SU-DHL-6 (cell line): ENCODE measurements around the gene CNDP1.

Experiments used
- H2AFZ ChIP-seq: fragments of 200-600 bp; sonication (generic); 2 replicates; pipeline ENCODE4 v1.6.1; 2014; ENCODE audit warnings: low read depth, mild to moderate bottlenecking, moderate library complexity, mixed read lengths, antibody characterized with exemption, low read length; ENCODE audit not compliant: severe bottlenecking
- H3F3A ChIP-seq: fragments of 200-600 bp; shearing (Covaris generic); 2 replicates; pipeline ENCODE4 v1.6.0; 2016; ENCODE audit warnings: antibody characterized with exemption, mild to moderate bottlenecking; ENCODE audit not compliant: insufficient read depth
- H3K27ac ChIP-seq: fragments of 200-600 bp; sonication (generic); 2 replicates; pipeline ENCODE4 v1.5.1; 2016; ENCODE audit warnings: low read depth, mild to moderate bottlenecking, low read length, moderate library complexity, mixed read lengths
- H3K27me3 ChIP-seq: fragments of 200-600 bp; sonication (generic), shearing (Covaris generic); 2 replicates; pipeline ENCODE4 v1.6.0; 2014; ENCODE audit warnings: mild to moderate bottlenecking, low read length
- H3K36me3 ChIP-seq: fragments of 200-600 bp; sonication (generic); 2 replicates; pipeline ENCODE4 v1.6.1; 2014; ENCODE audit warnings: mild to moderate bottlenecking, low read length, mixed read lengths
- H3K4me2 ChIP-seq: fragments of 300-600, 200-600 bp; shearing (Covaris generic), sonication (generic); 2 replicates; pipeline ENCODE4 v1.6.0; 2014; ENCODE audit warnings: low read length, low read depth, mild to moderate bottlenecking; ENCODE audit not compliant: poor library complexity, severe bottlenecking
- H3K4me3 ChIP-seq: fragments of 200-600 bp; sonication (generic); 2 replicates; pipeline ENCODE4 v1.5.1; 2014; ENCODE audit warnings: antibody characterized with exemption, low read length, mild to moderate bottlenecking, mixed read lengths; ENCODE audit not compliant: insufficient read depth, poor library complexity, severe bottlenecking
- H3K79me2 ChIP-seq: fragments of 200-600 bp; sonication (generic); 2 replicates; pipeline ENCODE4 v1.6.1; 2014; ENCODE audit warnings: mild to moderate bottlenecking, low read length, moderate library complexity; ENCODE audit not compliant: insufficient read depth
- H3K9ac ChIP-seq: fragments of 200-600 bp; sonication (generic); 2 replicates; pipeline ENCODE4 v1.7.0; 2014; ENCODE audit warnings: mild to moderate bottlenecking, low read length
- H3K9me2 ChIP-seq: fragments of 200-600 bp; sonication (generic); replicated peaks from 2 replicates; pipeline ENCODE4 v1.6.1; 2014; ENCODE audit warnings: low read length; ENCODE audit not compliant: insufficient read depth
- H3K9me3 ChIP-seq: fragments of 200-600 bp; sonication (generic); 2 replicates; pipeline ENCODE4 v1.6.1; 2014; ENCODE audit warnings: low read length, mixed read lengths; ENCODE audit not compliant: insufficient read depth
- H4K20me1 ChIP-seq: fragments of 200-600 bp; sonication (generic); 2 replicates; pipeline ENCODE4 v1.6.1; 2014; ENCODE audit warnings: low read depth, mild to moderate bottlenecking, antibody characterized with exemption, low read length, moderate library complexity, mixed read lengths
- CTCF ChIP-seq: fragments of 200-600 bp; sonication (generic); IDR thresholded peaks from one replicate; pipeline ENCODE4 v1.5.1; 2017; ENCODE audit warnings: antibody characterized with exemption, mild to moderate bottlenecking, low read length, moderate library complexity; ENCODE audit not compliant: insufficient read depth, poor library complexity, severe bottlenecking
- EZH2phosphoT487 ChIP-seq: fragments of 200-600 bp; sonication (generic), shearing (Covaris generic); conservative IDR thresholded peaks from 2 replicates; pipeline ENCODE4 v1.6.1; 2018; ENCODE audit warnings: mild to moderate bottlenecking, antibody characterized with exemption, low read length, moderate library complexity, mixed read lengths

Gene CNDP1

GRCh38 chr18:74534981-74535649, 815 bp downstream of the CNDP1 start:
- Histone ChIP-seq H3K9ac (no peak overlapping the region), H3K9me2 (no peaks in the 10 kb centered on the region), H3F3A (no peaks in the 10 kb centered on the region), H3K9me3 (no peaks in the 10 kb centered on the region), H3K27me3 (no peaks in the 10 kb centered on the region), H3K4me2 (no peak overlapping the region), H3K27ac (no peak overlapping the region), H4K20me1 (no peaks in the 10 kb centered on the region), H3K36me3 (no peaks in the 10 kb centered on the region), H3K79me2 (no peaks in the 10 kb centered on the region), H3K4me3 (no peak overlapping the region), H2AFZ (no peak overlapping the region)
- TF ChIP-seq CTCF (no peak), EZH2phosphoT487 (no peak)

GRCh38 chr18:74539289-74539688, 5.0 kb downstream of the CNDP1 start:
- Histone ChIP-seq H4K20me1 (no peaks in the 10 kb centered on the region), H3K4me2 (no peak overlapping the region), H3K9ac (no peak overlapping the region), H3K27ac (no peak overlapping the region), H3K4me3 (no peak overlapping the region), H3K36me3 (no peaks in the 10 kb centered on the region), H3K9me3 (no peaks in the 10 kb centered on the region), H2AFZ (no peak overlapping the region), H3K27me3 (no peaks in the 10 kb centered on the region), H3K9me2 (no peaks in the 10 kb centered on the region), H3K79me2 (no peaks in the 10 kb centered on the region), H3F3A (no peaks in the 10 kb centered on the region)
- no peak for TF ChIP-seq EZH2phosphoT487
- no peak for TF ChIP-seq CTCF

- H3F3A ChIP-seq: no peaks in the 10 kb centered on the region
- TF ChIP-seq CTCF: no peak
- TF ChIP-seq EZH2phosphoT487: no peak
- H4K20me1 ChIP-seq: no peaks in the 10 kb centered on the region
- H3K27me3 ChIP-seq: no peaks in the 10 kb centered on the region
- H3K4me3 ChIP-seq: no peak overlapping the region
- no peaks in the 10 kb centered on the region for H3K36me3 ChIP-seq
- no peaks in the 10 kb centered on the region for H3K79me2 ChIP-seq
- no peak overlapping the region for H3K27ac ChIP-seq
- H3K9me2 ChIP-seq: no peaks in the 10 kb centered on the region
- no peaks in the 10 kb centered on the region for H3K9me3 ChIP-seq
- no peak overlapping the region for H3K4me2 ChIP-seq
- no peak overlapping the region for H2AFZ ChIP-seq
- H3K9ac ChIP-seq: no peak overlapping the region
Observed at GRCh38 chr18:74540652-74541421, 6.5 kb downstream of the CNDP1 start.
